ENCODE measurements around the gene HOXA2.

HOXA2 gene

DNA sequence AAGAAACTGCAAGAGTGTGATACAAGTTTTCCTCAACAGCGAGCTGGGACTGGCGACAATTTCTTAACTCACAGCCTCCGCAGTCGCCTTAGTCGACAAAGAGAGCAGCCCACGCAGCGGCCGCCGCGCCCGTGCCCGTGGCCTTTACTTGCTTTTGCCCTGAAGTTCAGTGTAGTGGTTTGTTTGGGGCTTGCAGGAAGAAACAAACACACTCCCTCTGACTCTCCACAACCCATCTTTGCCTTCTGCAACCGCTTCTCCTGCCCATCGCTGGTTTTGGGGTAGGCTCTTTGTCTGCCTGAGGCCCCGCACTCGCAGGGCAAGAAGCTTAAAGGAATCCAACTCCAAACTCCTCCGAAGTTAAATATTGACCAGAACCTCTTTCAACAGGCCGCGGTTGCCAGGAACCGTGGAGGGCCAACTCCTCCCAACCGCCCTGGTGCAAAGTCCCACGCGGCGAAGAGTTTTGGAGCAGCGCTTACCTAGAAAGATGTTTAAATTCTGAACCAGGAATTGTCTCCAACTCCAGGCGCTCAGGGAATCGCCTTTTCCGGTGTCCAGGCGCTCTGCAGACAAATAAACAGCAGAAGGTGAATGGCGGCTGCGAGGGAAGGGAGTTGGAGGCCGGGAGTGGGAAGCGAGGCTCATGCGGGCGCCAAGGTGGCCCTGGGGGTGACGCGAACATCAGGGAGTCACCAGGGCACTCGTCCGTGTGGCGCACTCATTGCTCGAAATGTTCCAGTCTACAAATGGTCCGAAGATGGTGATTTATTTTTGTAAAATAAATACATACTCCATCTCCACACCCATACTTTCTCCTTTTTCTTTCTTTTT lies 19.8 kb upstream of the HOXA2 start:
- ChIA-PET CTCF (interaction anchor here (0.7 to 1.8 kb wide), 2 partner anchors 9 to 196 kb away, joined by 3 to 7 read pairs; partner anchors contain the start of gene HOXA4), POLR2A (interaction anchor here (0.6 to 1.0 kb wide), 2 partner anchors 8 to 26 kb away, joined by 4 read pairs; no protein-coding TSS in a partner anchor)
- TF ChIP-seq ZNF184 (tag by site-specific recombination; IDR thresholded peaks at IDR 0.05) (no peak), ZBTB1 (tag by site-specific recombination; IDR thresholded peaks at IDR 0.05) (no peak), GFI1B (tag by site-specific recombination; IDR thresholded peaks at IDR 0.05) (no peak), ZXDB (tag by site-specific recombination; IDR thresholded peaks at IDR 0.05) (no peak), ZNF785 (tag by site-specific recombination; IDR thresholded peaks at IDR 0.05) (no peak), ZFHX2 (tag by site-specific recombination; conservative IDR thresholded peaks at IDR 0.05) (0 out of 2 replicates have a peak, but pooled peaks have one; percentile 18), WT1 (tag by site-specific recombination; IDR thresholded peaks at IDR 0.05) (0 out of 2 replicates have a peak, but pooled peaks have one; percentile 14), ZNF266 (tag by site-specific recombination; IDR thresholded peaks at IDR 0.05; ENCODE audit: low read depth) (no peak), ZNF521 (tag by site-specific recombination; IDR thresholded peaks at IDR 0.05) (no peak), ZNF501 (tag by site-specific recombination; IDR thresholded peaks at IDR 0.05) (no peak)
- H3K9me3 ChIP-seq (ENCODE audit: control insufficient read depth, insufficient read depth, low read depth, low read length) = no peaks in the 10 kb centered on the region
- peak overlapping the region; percentile 4; the same call in 1 of the 2 replicates for H3K27ac ChIP-seq (ENCODE audit: extremely low read depth, low read depth, low read length)
- no peak overlapping the region for H3K4me3 ChIP-seq (ENCODE audit: low read depth, low read length)
- H3K36me3 ChIP-seq (ENCODE audit: control insufficient read depth in 2 of 2, insufficient read depth in 1 of 2, low read length in 2 of 2) = peaks cover 0 to 32% of the 10 kb centered on the region in 2 experiments; a peak in 1 of 3 replicates
- H3K4me1 ChIP-seq (ENCODE audit: control insufficient read depth, insufficient read depth, low read length) = peaks cover 38% of the 10 kb centered on the region

DNA sequence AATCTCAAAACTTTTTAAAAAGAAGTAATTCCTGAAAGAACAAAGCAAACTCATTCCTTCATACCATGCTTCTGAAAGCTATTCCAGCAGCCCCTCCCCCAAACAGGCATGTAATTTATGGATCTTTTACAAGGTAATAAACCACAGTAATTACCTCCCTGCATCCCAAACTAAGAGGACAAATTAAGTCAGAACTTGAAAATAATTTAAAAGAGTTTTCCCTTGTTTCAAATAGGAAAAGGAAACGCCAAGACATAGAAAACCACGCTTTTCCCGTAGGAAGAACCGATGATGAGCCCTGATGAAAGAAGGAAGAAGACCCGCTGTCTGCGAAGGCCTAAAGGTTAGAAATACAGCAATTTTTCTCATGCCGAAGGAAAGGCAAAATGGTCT lies 19.2 kb upstream of the HOXA2 start:
- Histone ChIP-seq H3K4me1 (ENCODE audit: control insufficient read depth, insufficient read depth, low read length) (peaks cover 38% of the 10 kb centered on the region), H3K4me3 (ENCODE audit: low read depth, low read length) (no peak overlapping the region), H3K27ac (ENCODE audit: extremely low read depth, low read depth, low read length) (peak overlapping the region; percentile 4; the same call in 1 of the 2 replicates), H3K36me3 (ENCODE audit: control insufficient read depth in 2 of 2, insufficient read depth in 1 of 2, low read length in 2 of 2) (peaks cover 0 to 34% of the 10 kb centered on the region in 2 experiments; a peak in 1 of 3 replicates), H3K9me3 (ENCODE audit: control insufficient read depth, insufficient read depth, low read depth, low read length) (no peaks in the 10 kb centered on the region)
- ChIA-PET POLR2A (no interaction called here), CTCF (interaction anchor here (0.7 to 1.8 kb wide), 2 partner anchors 9 to 196 kb away, joined by 3 to 7 read pairs; partner anchors contain the start of gene HOXA4)
- TF ChIP-seq ZNF510 (tag by site-specific recombination; IDR thresholded peaks at IDR 0.05; ENCODE audit: insufficient replicate concordance) (no peak), MZF1 (tag by site-specific recombination; IDR thresholded peaks at IDR 0.05; ENCODE audit: borderline replicate concordance) (no peak), ZEB2 (tag by site-specific recombination; IDR thresholded peaks at IDR 0.05) (0 out of 2 replicates have a peak, but pooled peaks have one; percentile 24), ZNF549 (tag by site-specific recombination; IDR thresholded peaks at IDR 0.05) (no peak), ZNF169 (tag by site-specific recombination; IDR thresholded peaks at IDR 0.05) (no peak), ZNF214 (tag by site-specific recombination; IDR thresholded peaks at IDR 0.05; ENCODE audit: borderline replicate concordance) (no peak), GLI2 (tag by site-specific recombination; IDR thresholded peaks at IDR 0.05; ENCODE audit: borderline replicate concordance, low read depth) (no peak; the same call in 1 of the 2 replicates), ZNF202 (tag by site-specific recombination; IDR thresholded peaks at IDR 0.05; ENCODE audit: borderline replicate concordance) (no peak), ZNF341 (tag by site-specific recombination; IDR thresholded peaks at IDR 0.05; ENCODE audit: low read depth) (peak; percentile 83), ZNF354C (tag by site-specific recombination; IDR thresholded peaks at IDR 0.05; ENCODE audit: borderline replicate concordance, low read depth) (no peak), MYNN (tag by site-specific recombination; IDR thresholded peaks at IDR 0.05; ENCODE audit: borderline replicate concordance) (no peak), ZBTB8A (tag by site-specific recombination; IDR thresholded peaks at IDR 0.05) (peak; percentile 29), ZFP37 (tag by site-specific recombination; IDR thresholded peaks at IDR 0.05) (no peak), ZSCAN23 (tag by site-specific recombination; IDR thresholded peaks at IDR 0.05) (no peak), ZNF596 (tag by site-specific recombination; IDR thresholded peaks at IDR 0.05) (no peak)
- TF ChIP-seq, protein P1, sequence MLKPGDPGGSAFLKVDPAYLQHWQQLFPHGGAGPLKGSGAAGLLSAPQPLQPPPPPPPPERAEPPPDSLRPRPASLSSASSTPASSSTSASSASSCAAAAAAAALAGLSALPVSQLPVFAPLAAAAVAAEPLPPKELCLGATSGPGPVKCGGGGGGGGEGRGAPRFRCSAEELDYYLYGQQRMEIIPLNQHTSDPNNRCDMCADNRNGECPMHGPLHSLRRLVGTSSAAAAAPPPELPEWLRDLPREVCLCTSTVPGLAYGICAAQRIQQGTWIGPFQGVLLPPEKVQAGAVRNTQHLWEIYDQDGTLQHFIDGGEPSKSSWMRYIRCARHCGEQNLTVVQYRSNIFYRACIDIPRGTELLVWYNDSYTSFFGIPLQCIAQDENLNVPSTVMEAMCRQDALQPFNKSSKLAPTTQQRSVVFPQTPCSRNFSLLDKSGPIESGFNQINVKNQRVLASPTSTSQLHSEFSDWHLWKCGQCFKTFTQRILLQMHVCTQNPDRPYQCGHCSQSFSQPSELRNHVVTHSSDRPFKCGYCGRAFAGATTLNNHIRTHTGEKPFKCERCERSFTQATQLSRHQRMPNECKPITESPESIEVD (tag by site-specific recombination; IDR thresholded peaks at IDR 0.05) = peak; percentile 95
- TF ChIP-seq, protein P2, sequence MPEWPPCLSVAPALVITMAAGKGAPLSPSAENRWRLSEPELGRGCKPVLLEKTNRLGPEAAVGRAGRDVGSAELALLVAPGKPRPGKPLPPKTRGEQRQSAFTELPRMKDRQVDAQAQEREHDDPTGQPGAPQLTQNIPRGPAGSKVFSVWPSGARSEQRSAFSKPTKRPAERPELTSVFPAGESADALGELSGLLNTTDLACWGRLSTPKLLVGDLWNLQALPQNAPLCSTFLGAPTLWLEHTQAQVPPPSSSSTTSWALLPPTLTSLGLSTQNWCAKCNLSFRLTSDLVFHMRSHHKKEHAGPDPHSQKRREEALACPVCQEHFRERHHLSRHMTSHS (tag by site-specific recombination; IDR thresholded peaks at IDR 0.05) = no peak
- TF ChIP-seq, protein P3, sequence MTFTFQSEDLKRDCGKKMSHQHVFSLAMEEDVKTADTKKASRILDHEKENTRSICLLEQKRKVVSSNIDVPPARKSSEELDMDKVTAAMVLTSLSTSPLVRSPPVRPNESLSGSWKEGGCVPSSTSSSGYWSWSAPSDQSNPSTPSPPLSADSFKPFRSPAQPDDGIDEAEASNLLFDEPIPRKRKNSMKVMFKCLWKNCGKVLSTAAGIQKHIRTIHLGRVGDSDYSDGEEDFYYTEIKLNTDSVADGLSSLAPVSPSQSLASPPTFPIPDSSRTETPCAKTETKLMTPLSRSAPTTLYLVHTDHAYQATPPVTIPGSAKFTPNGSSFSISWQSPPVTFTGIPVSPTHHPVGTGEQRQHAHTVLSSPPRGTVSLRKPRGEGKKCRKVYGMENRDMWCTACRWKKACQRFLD (tag by site-specific recombination; IDR thresholded peaks at IDR 0.05) = no peak
- TF ChIP-seq, protein P4, sequence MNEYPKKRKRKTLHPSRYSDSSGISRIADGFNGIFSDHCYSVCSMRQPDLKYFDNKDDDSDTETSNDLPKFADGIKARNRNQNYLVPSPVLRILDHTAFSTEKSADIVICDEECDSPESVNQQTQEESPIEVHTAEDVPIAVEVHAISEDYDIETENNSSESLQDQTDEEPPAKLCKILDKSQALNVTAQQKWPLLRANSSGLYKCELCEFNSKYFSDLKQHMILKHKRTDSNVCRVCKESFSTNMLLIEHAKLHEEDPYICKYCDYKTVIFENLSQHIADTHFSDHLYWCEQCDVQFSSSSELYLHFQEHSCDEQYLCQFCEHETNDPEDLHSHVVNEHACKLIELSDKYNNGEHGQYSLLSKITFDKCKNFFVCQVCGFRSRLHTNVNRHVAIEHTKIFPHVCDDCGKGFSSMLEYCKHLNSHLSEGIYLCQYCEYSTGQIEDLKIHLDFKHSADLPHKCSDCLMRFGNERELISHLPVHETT (tag by site-specific recombination; IDR thresholded peaks at IDR 0.05) = no peak

All from HEK293 (cell line).